HG02884 (cell line): Measurements from ENCODE around the gene RELL1.

Experiments
- ATAC-seq: cut with Tn5 transposase; IDR thresholded peaks from one replicate; pipeline ENCODE4 v1.9.1; 2021; ENCODE audit warnings: mild to moderate bottlenecking, moderate library complexity; ENCODE audit not compliant: unreplicated experiment

Gene RELL1

GRCh38 chr4:37667197-37668100, 18.7 kb downstream of the RELL1 start:
- peak; percentile 29 for ATAC-seq

- peak; percentile 67 for ATAC-seq
Measured at GRCh38 chr4:37666625-37667071, 19.5 kb downstream of the RELL1 start.

- no peak for ATAC-seq
Measured at GRCh38 chr4:37665333-37666320, 20.5 kb downstream of the RELL1 start.

GRCh38 chr4:37664696-37665095, 21.5 kb downstream of the RELL1 start:
- ATAC-seq, result no peak

DNA sequence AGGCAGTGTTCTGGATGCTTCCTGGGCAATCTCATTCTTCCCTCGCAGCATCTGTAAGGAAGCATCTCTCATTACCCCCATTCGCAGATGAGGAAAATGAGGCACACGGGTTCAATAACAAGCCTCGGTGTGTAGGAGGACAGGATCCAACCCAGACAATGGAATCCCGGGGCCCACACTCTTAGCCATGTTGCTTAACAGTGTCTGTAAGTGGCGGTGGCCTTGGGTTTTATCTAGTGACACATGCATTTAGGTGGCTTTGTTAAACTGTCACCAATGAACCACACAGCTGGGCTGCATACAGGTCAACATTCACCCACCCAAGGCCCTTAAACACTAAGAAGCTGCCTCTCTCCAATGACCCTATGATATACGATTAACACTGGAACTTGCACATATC, 22.6 kb downstream of the RELL1 start:
- no peak for ATAC-seq

DNA sequence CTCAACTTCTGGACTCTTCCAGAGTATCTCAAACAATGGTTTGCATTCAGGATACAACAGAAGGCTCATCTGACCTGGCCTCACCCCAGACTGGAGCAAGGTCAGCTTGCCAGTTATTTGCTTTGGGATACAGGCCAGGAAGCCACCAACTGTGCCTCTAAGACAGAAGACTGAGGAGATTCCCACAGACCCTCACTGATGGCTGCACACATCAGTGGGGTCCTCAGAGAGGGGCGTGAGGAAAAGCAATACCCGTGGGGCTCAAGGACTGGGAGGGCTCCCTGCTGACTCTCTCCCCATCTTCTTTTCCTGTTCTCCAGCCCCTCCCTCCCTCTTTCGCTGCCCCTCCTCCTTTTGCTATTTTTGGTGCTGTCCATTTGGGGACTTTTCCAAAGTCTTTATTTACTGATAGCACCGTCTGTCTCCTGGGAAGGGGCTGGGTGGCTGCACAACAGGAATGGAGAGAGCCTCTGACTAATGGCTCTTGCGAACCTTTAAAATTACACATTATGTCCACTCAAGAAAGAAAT, 23.2 kb downstream of the RELL1 start:
- ATAC-seq, result no peak

GRCh38 chr4:37662251-37662650, 23.9 kb downstream of the RELL1 start:
- no peak for ATAC-seq

DNA sequence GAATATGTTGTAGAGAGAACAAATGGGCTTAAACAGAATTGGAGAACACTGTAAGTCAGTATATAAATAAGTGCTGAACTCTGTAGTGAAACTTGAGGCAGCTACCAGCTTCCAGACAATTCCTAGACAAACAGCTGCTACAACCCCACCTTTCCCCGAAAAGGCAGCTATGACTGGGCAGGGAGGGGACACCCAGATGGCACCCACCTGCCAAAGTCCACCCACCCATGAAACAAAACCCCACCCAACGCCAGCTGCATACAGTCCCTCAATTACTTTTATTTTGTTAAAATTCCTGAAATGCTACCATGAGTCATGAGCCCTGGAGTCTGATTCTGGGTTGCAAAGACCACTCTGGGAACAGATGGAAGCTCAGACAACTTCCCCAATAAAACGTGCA, 24.4 kb downstream of the RELL1 start:
- no peak for ATAC-seq

GRCh38 chr4:37659696-37660095, 26.5 kb downstream of the RELL1 start:
- ATAC-seq, result no peak

- ATAC-seq, result no peak
Measured at GRCh38 chr4:37656649-37657048, 29.5 kb downstream of the RELL1 start.

- ATAC-seq, result no peak
Measured at GRCh38 chr4:37653601-37654000, 32.6 kb downstream of the RELL1 start.

DNA sequence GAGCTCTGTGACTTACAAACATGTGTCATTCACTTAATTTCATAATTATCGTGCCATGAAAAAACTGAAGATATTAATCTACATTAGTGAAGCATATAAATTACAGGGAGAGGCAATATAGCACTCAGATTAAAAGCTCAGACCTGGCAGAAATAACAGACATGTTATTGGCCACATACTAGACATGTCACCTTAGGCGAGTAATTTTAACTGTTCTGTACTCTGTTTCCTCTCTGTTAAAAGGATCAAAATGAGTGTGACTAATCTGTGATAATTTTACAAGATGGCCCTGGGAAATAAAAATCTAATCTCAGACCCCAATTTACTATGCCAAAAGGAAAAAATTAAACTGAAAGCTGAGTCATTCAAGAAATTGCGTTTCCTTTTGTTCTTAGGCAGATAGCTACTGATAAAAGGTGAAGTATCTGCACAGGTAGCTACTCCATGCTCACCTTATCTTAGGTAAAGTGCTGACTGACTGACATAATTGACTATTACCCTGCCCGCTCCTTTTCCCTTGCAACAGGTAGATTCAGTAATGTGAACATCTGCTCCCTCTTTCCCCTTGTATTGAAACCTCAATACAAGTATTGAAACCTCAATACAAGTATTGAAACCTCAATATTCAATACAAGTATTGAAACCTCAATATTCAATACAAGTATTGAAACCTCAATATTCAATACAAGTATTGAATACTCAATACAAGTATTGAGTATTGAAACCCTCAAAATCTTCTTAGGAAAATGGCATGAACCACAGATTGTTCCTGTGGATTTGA, 33.2 kb downstream of the RELL1 start:
- ATAC-seq, result peak; percentile 67

- ATAC-seq, result no peak
Measured at GRCh38 chr4:37651781-37652377, 34.3 kb downstream of the RELL1 start.

GRCh38 chr4:37650481-37650880, 35.7 kb downstream of the RELL1 start:
- ATAC-seq, result no peak

- ATAC-seq, result no peak
Measured at GRCh38 chr4:37649268-37649667, 36.9 kb downstream of the RELL1 start.

GRCh38 chr4:37648084-37648817, 37.9 kb downstream of the RELL1 start:
- no peak for ATAC-seq

- ATAC-seq, result no peak
Measured at GRCh38 chr4:37646247-37646646, 39.9 kb downstream of the RELL1 start.

DNA sequence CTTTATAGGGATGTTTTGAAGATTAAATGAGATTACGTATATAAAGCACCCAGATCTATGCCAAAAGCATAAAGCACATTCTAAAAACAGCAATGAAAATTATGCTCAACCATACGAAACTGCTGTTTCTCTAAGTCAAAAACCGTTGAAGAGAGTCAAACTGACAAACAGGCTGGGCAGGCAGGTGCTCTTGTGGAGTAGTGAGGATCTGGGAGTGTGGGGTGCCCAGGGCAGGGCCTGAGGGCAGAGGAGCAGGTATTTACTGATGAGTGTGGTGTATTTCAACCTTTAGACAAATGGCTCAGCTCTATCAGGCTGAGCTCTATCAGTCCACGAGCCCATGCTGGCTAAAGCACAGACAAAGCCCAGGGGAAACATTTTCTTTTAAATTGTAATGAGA, 40.4 kb downstream of the RELL1 start:
- no peak for ATAC-seq

- ATAC-seq, result no peak
Measured at GRCh38 chr4:37644962-37645361, 41.2 kb downstream of the RELL1 start.
